IMR-90 (cell line): ENCODE results near the gene DDN. TPM values are rescaled to one million over a fixed set of nuclear protein-coding genes. Genes with fewer than 3 reads are reported as not detected.

ENCODE experiments used
- ATAC-seq: fragments of 200-7000 bp; cut with Tn5 transposase; 2 replicates; pipeline ENCODE4 v1.9.1; 2020; ENCODE audit warnings: low read depth, mild to moderate bottlenecking, moderate library complexity
- BruUV-seq: library from RNA; stranded (reverse); fragments of 400-500 nt; replicated peaks from 2 replicates; lab custom pipeline; 2021; lab: Mats Ljungman, UMichigan
- CTCF ChIA-PET: fragments of 300-600 bp; formaldehyde crosslinking; extraction: SDS; loops from one replicate; lab custom pipeline; 2021; ENCODE audit warnings: antibody characterized with exemption; lab: Yijun Ruan, JAX
- POLR2A ChIA-PET: fragments of 300-600 bp; sonication (Branson Sonifier 250); formaldehyde crosslinking; loops from one replicate; lab custom pipeline; 2022; ENCODE audit warnings: antibody characterized with exemption; ENCODE audit not compliant: unreplicated experiment; lab: Charles Lee
- DNase-seq: peaks from one replicate; pipeline ENCODE4 v3.0.0; 2013
- H2AFZ ChIP-seq: replicated peaks from 2 replicates; pipeline ENCODE3; 2013; ENCODE audit warnings: low read length, mild to moderate bottlenecking; ENCODE audit not compliant: poor library complexity
- H2AK5ac ChIP-seq: 2 replicates; pipeline ENCODE4 v1.6.1; 2013; ENCODE audit warnings: low read depth, low read length, inconsistent platforms
- H2AK9ac ChIP-seq: replicated peaks from 2 replicates; pipeline ENCODE3; 2013; ENCODE audit warnings: mild to moderate bottlenecking, low read depth, low read length, moderate library complexity; ENCODE audit not compliant: poor library complexity
- H2BK120ac ChIP-seq: 2 replicates; pipeline ENCODE4 v1.6.1; 2013; ENCODE audit warnings: low read depth, low read length, inconsistent platforms
- H2BK15ac ChIP-seq: 3 replicates; pipeline ENCODE4 v1.6.1; 2013; ENCODE audit warnings: low read depth, low read length, inconsistent platforms
- H2BK20ac ChIP-seq: 2 replicates; pipeline ENCODE4 v1.6.1; 2013; ENCODE audit warnings: low read depth, mild to moderate bottlenecking, inconsistent platforms, low read length, moderate library complexity
- H2BK5ac ChIP-seq: 2 replicates; pipeline ENCODE4 v1.6.1; 2013; ENCODE audit warnings: mild to moderate bottlenecking, low read depth, low read length, inconsistent platforms; ENCODE audit not compliant: poor library complexity, severe bottlenecking
- H3K14ac ChIP-seq: replicated peaks from 2 replicates; pipeline ENCODE4 v1.6.1; 2013; ENCODE audit warnings: low read depth, low read length, inconsistent platforms
- H3K18ac ChIP-seq: 2 replicates; pipeline ENCODE4 v1.6.1; 2013; ENCODE audit warnings: low read depth, low read length, control low read depth
- H3K23ac ChIP-seq: 2 replicates; pipeline ENCODE4 v1.6.1; 2013; ENCODE audit warnings: low read depth, low read length, inconsistent platforms
- H3K27ac ChIP-seq: 2 replicates; pipeline ENCODE4 v1.5.1; 2013; ENCODE audit warnings: mild to moderate bottlenecking, control low read depth, low read length; ENCODE audit not compliant: insufficient read depth
- H3K27me3 ChIP-seq: 2 replicates; pipeline ENCODE4 v1.6.1; 2013; ENCODE audit warnings: low read length; ENCODE audit not compliant: control insufficient read depth, insufficient read depth
- H3K36me3 ChIP-seq: 2 replicates; pipeline ENCODE4 v1.6.1; 2013; ENCODE audit warnings: low read length, mixed read lengths; ENCODE audit not compliant: control insufficient read depth, insufficient read depth
- H3K4ac ChIP-seq: 2 replicates; pipeline ENCODE4 v1.6.1; 2013; ENCODE audit warnings: low read depth, low read length, inconsistent platforms
- H3K4me1 ChIP-seq: 2 replicates; pipeline ENCODE4 v1.6.1; 2013; ENCODE audit warnings: low read length, mixed read lengths; ENCODE audit not compliant: control insufficient read depth, insufficient read depth
- H3K4me2 ChIP-seq: 2 replicates; pipeline ENCODE4 v1.6.1; 2013; ENCODE audit warnings: low read depth, mild to moderate bottlenecking, control low read depth, low read length, moderate library complexity
- H3K4me3 ChIP-seq: 2 replicates; pipeline ENCODE4 v1.5.1; 2013; ENCODE audit warnings: low read depth, mild to moderate bottlenecking, control low read depth, low read length, moderate library complexity; ENCODE audit not compliant: insufficient read depth
- H3K56ac ChIP-seq: 2 replicates; pipeline ENCODE4 v1.6.1; 2013; ENCODE audit warnings: low read length, inconsistent platforms; ENCODE audit not compliant: insufficient read depth; ENCODE audit errors: extremely low read depth
- H3K79me1 ChIP-seq, 2 experiments: 2 replicates each; pipeline ENCODE4 v1.6.1; 2013; ENCODE audit warnings: low read length in 2 of 2, inconsistent platforms in 1 of 2, low read depth in 1 of 2
- H3K9ac ChIP-seq: 2 replicates; pipeline ENCODE4 v1.6.1; 2013; ENCODE audit warnings: low read depth, low read length, control low read depth
- H3K9me1 ChIP-seq: 2 replicates; pipeline ENCODE4 v1.6.1; 2013; ENCODE audit warnings: low read length, inconsistent platforms; ENCODE audit not compliant: insufficient read depth
- H3K9me3 ChIP-seq: 2 replicates; pipeline ENCODE4 v1.6.1; 2013; ENCODE audit warnings: low read length; ENCODE audit not compliant: control insufficient read depth, insufficient read depth
- H4K20me1 ChIP-seq: 2 replicates; pipeline ENCODE4 v1.6.1; 2013; ENCODE audit warnings: low read length, inconsistent platforms; ENCODE audit not compliant: insufficient read depth
- H4K5ac ChIP-seq: 2 replicates; pipeline ENCODE4 v1.6.1; 2013; ENCODE audit warnings: mild to moderate bottlenecking, low read depth, low read length, control low read depth
- H4K8ac ChIP-seq, 2 experiments: 2 replicates each; pipeline ENCODE4 v1.6.1; 2013; ENCODE audit warnings: low read depth in 2 of 2, low read length in 2 of 2, control low read depth in 1 of 2, inconsistent platforms in 1 of 2
- H4K91ac ChIP-seq: 2 replicates; pipeline ENCODE4 v1.6.1; 2013; ENCODE audit warnings: low read depth, low read length, inconsistent platforms; ENCODE audit not compliant: insufficient read depth
- BHLHE40 ChIP-seq: fragments of 150-350 bp; IDR thresholded peaks from 2 replicates; pipeline ENCODE4 v1.6.1; 2016; ENCODE audit warnings: mild to moderate bottlenecking, low read depth, low read length
- CEBPB ChIP-seq: IDR thresholded peaks from 2 replicates; pipeline ENCODE4 v1.6.1; 2012; ENCODE audit warnings: low read depth, low read length, improper control_type of control experiment
- CHD1 ChIP-seq: IDR thresholded peaks from 2 replicates; pipeline ENCODE4 v1.6.1; 2012; ENCODE audit warnings: low read depth, low read length, improper control_type of control experiment
- CTCF ChIP-seq: conservative IDR thresholded peaks from 2 replicates; pipeline ENCODE4 v1.5.1; 2012; ENCODE audit warnings: mild to moderate bottlenecking, low read depth, low read length, improper control_type of control experiment
- ELK1 ChIP-seq: fragments of 150-350 bp; IDR thresholded peaks from 2 replicates; pipeline ENCODE4 v1.6.1; 2016; ENCODE audit warnings: low read depth, mild to moderate bottlenecking, low read length, moderate library complexity, borderline replicate concordance
- FOS ChIP-seq: fragments of 150-350 bp; IDR thresholded peaks from 2 replicates; pipeline ENCODE4 v1.6.1; 2016; ENCODE audit warnings: low read depth, low read length
- MXI1 ChIP-seq: IDR thresholded peaks from 2 replicates; pipeline ENCODE4 v1.6.1; 2012; ENCODE audit warnings: low read depth, mild to moderate bottlenecking, low read length, moderate library complexity, borderline replicate concordance
- NFE2L2 ChIP-seq: fragments of 150-350 bp; IDR thresholded peaks from 2 replicates; pipeline ENCODE4 v1.6.1; 2016; ENCODE audit warnings: low read depth, mild to moderate bottlenecking, low read length
- POLR2A ChIP-seq: IDR thresholded peaks from 2 replicates; pipeline ENCODE4 v1.6.1; 2012; ENCODE audit warnings: mild to moderate bottlenecking, low read depth, low read length
- RAD21 ChIP-seq: IDR thresholded peaks from 2 replicates; pipeline ENCODE4 v1.6.1; 2012; ENCODE audit warnings: low read length, improper control_type of control experiment
- RCOR1 ChIP-seq: IDR thresholded peaks from 2 replicates; pipeline ENCODE4 v1.6.1; 2012; ENCODE audit warnings: mild to moderate bottlenecking, low read length, improper control_type of control experiment; ENCODE audit not compliant: insufficient replicate concordance
- RFX5 ChIP-seq: IDR thresholded peaks from 2 replicates; pipeline ENCODE4 v1.8.0; 2012; ENCODE audit warnings: low read depth, mild to moderate bottlenecking, low read length, moderate library complexity
- SMC3 ChIP-seq: fragments of 150-350 bp; IDR thresholded peaks from 2 replicates; pipeline ENCODE4 v1.6.1; 2016; ENCODE audit warnings: low read depth, mild to moderate bottlenecking, antibody characterized with exemption, low read length, moderate library complexity
- whole genome bisulfite sequencing, 2 experiments: methylation state at CpG; one replicate each; pipeline versions ENCODE4 v1.1.5 to v1.1.7; 2013; ENCODE audit warnings: missing lambda C conversion rate in 2 of 2; ENCODE audit not compliant: insufficient read length in 1 of 2; ENCODE audit errors: extremely low coverage in 2 of 2; 5-methylcytosine and 5-hydroxymethylcytosine counted together
- dilution Hi-C: fragments of 300-500 bp; cut with HindIII; formaldehyde crosslinking; loops from one replicate; pipeline ENCODE4 v1.14.3; 2018; ENCODE audit warnings: low sequenced_read_pairs; ENCODE audit not compliant: unreplicated experiment
- in situ Hi-C: fragments of 300-500 bp; cut with MboI; formaldehyde crosslinking; loops from 3 replicates; pipeline ENCODE4 v1.14.3; 2019; ENCODE audit warnings: low sequenced_read_pairs, inconsistent platforms, mixed read lengths
- intact Hi-C: fragments of 100-400 bp; cut with micrococcal nuclease; formaldehyde crosslinking; loops from 2 replicates; pipeline ENCODE4 v1.10.0; 2022
- polyA plus RNA-seq, 3 experiments: library from polyadenylated mRNA; depleted of rRNA; stranded (reverse); fragments of >200 nt; gene quantifications; 2 replicates each; pipeline ENCODE4 v1.2.3, GENCODE V29; 2012; ENCODE audit warnings: low replicate concordance in 1 of 3
- total RNA-seq: library from RNA; depleted of rRNA; stranded (reverse); fragments of >200 nt; gene quantifications from 2 replicates; pipeline ENCODE4 v1.2.3, GENCODE V29; 2012

Gene DDN
- total and polyA plus RNA-seq, 2 of the 4 experiments (the other 2 are of a cell fraction): 0.18 to 0.21 TPM

GRCh38 chr12:48981757-48982157 lies 17.4 kb downstream of the DDN start:
- H3K4me1 ChIP-seq: peaks cover 3% of the 10 kb centered on the region; the same call in 1 of the 2 replicates
- H3K23ac ChIP-seq: no peak overlapping the region
- dilution Hi-C loops: no loop called here
- no peak overlapping the region for H3K4me3 ChIP-seq
- H3K79me1 ChIP-seq: no peaks in the 10 kb centered on the region
- H2BK20ac ChIP-seq: no peak overlapping the region
- H2BK5ac ChIP-seq: no peak overlapping the region
- no CpG with 5 or more reads among the region's 13 CpGs for WGBS, 2 experiments
- no peak overlapping the region for H2BK15ac ChIP-seq
- BruUV-seq: no TSS peak
- no peaks in the 10 kb centered on the region for H3K36me3 ChIP-seq
- no peak overlapping the region for H4K8ac ChIP-seq
- no peak overlapping the region for H3K18ac ChIP-seq
- TF ChIP-seq MXI1: no peak
- no peak for TF ChIP-seq ELK1
- TF ChIP-seq CHD1: no peak
- TF ChIP-seq BHLHE40: no peak
- TF ChIP-seq SMC3: no peak
- TF ChIP-seq NFE2L2: no peak
- no peak for TF ChIP-seq CTCF
- no peak for TF ChIP-seq RCOR1
- no peak for TF ChIP-seq CEBPB
- TF ChIP-seq RFX5: no peak
- no peak for TF ChIP-seq RAD21
- no peak for TF ChIP-seq POLR2A
- no peak for TF ChIP-seq FOS
- H2AFZ ChIP-seq: peak overlapping the region; percentile 6
- H3K14ac ChIP-seq: no peak overlapping the region
- H3K4ac ChIP-seq: no peak overlapping the region
- intact Hi-C loops: no loop called here
- no peak overlapping the region for H3K56ac ChIP-seq
- H3K27me3 ChIP-seq: peaks cover 96% of the 10 kb centered on the region
- no peak overlapping the region for H4K5ac ChIP-seq
- no peak overlapping the region for H4K91ac ChIP-seq
- ATAC-seq (no peak), DNase-seq (no peak)
- in situ Hi-C loops: no loop called here
- CTCF ChIA-PET: interaction anchor here (0.6 kb wide), 1 partner anchor 365 kb away, joined by 3 read pairs; no protein-coding TSS in a partner anchor
- H2AK9ac ChIP-seq: peak overlapping the region; percentile 11
- no peaks in the 10 kb centered on the region for H3K9me3 ChIP-seq
- POLR2A ChIA-PET: no interaction called here
- peaks cover 16% of the 10 kb centered on the region; the same call in 1 of the 2 replicates for H4K20me1 ChIP-seq
- H3K9ac ChIP-seq: no peak overlapping the region
- H3K4me2 ChIP-seq: no peak overlapping the region
- H2AK5ac ChIP-seq: no peak overlapping the region
- H2BK120ac ChIP-seq: no peak overlapping the region
- H3K27ac ChIP-seq: no peak overlapping the region
- H3K9me1 ChIP-seq: peaks cover 8% of the 10 kb centered on the region
